OCI-LY1 (cell line): Measurements from ENCODE around the gene ATXN7L1.

Source experiments
- EZH2 ChIP-seq: fragments of 200-600 bp; sonication (generic), shearing (Covaris generic); IDR thresholded peaks from 2 replicates; pipeline ENCODE4 v1.8.0; 2017; ENCODE audit warnings: borderline replicate concordance, mixed run types, mild to moderate bottlenecking, antibody characterized with exemption, low read length, moderate library complexity, mixed read lengths
- TF ChIP-seq, protein P1 (sequence below): fragments of 200-600 bp; sonication (generic), shearing (Covaris generic); IDR thresholded peaks from 2 replicates; pipeline ENCODE4 v1.5.1; 2017; ENCODE audit warnings: mild to moderate bottlenecking, antibody characterized with exemption, low read length, moderate library complexity, mixed read lengths

DNA sequence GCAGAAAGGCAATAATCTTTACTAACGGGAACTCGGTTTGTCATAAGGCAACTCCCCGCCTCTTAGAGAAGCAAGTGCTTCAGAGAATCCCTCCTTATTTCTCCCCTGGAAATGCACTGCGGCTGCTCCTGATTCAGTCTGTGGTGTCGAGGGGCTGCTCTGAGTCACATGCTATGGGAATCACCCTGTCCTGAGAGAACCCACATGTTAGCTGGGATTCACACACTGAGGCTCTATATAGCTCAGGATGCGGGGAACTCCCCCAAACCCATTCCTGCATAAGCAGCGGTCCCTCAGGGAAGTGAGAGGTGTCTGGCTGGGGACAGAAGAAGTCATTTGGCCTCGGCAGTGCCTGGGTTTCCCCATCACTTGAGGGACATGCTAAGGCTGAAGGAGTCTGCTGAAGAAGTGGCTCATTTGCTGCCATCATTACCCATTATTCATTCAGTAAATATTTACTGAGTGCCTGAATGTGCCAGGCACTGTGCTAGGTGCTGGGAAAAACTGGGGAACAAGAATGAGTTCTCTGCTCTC is 87.5 kb downstream of the ATXN7L1 start:
- TF ChIP-seq, protein P1, sequence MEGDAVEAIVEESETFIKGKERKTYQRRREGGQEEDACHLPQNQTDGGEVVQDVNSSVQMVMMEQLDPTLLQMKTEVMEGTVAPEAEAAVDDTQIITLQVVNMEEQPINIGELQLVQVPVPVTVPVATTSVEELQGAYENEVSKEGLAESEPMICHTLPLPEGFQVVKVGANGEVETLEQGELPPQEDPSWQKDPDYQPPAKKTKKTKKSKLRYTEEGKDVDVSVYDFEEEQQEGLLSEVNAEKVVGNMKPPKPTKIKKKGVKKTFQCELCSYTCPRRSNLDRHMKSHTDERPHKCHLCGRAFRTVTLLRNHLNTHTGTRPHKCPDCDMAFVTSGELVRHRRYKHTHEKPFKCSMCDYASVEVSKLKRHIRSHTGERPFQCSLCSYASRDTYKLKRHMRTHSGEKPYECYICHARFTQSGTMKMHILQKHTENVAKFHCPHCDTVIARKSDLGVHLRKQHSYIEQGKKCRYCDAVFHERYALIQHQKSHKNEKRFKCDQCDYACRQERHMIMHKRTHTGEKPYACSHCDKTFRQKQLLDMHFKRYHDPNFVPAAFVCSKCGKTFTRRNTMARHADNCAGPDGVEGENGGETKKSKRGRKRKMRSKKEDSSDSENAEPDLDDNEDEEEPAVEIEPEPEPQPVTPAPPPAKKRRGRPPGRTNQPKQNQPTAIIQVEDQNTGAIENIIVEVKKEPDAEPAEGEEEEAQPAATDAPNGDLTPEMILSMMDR = no peak
- TF ChIP-seq EZH2 = no peak
